ENCODE measurements around the gene CEP112.

CEP112 gene

GRCh38 chr17:65851965-65852736, 339.8 kb downstream of the CEP112 start:
- no peak for TF ChIP-seq ZNF565 (CRISPR knock-in tag; conservative IDR thresholded peaks at IDR 0.05; ENCODE audit: low read depth)
- TF ChIP-seq ZFP3 (CRISPR knock-in tag; IDR thresholded peaks at IDR 0.05) = no peak
- TF ChIP-seq ZNF8 (CRISPR knock-in tag; IDR thresholded peaks at IDR 0.05) = no peak
- TF ChIP-seq POU6F1 (CRISPR knock-in tag; IDR thresholded peaks at IDR 0.05; ENCODE audit: borderline replicate concordance, low read depth) = no peak
- no peak for TF ChIP-seq ESRRG (CRISPR knock-in tag; IDR thresholded peaks at IDR 0.05)
- no peak for ATAC-seq

- TF ChIP-seq ISL1 (CRISPR knock-in tag; IDR thresholded peaks at IDR 0.05) (no peak), CSRNP3 (CRISPR knock-in tag; IDR thresholded peaks at IDR 0.05) (no peak), ARNTL (CRISPR knock-in tag; IDR thresholded peaks at IDR 0.05; ENCODE audit: borderline replicate concordance, low read depth) (no peak), ESRRG (CRISPR knock-in tag; IDR thresholded peaks at IDR 0.05) (no peak), TOX (CRISPR knock-in tag; IDR thresholded peaks at IDR 0.05; ENCODE audit: borderline replicate concordance) (no peak), TSHZ2 (CRISPR knock-in tag; IDR thresholded peaks at IDR 0.05) (no peak), GLIS3 (CRISPR knock-in tag; IDR thresholded peaks at IDR 0.05) (no peak), SNAI2 (CRISPR knock-in tag; IDR thresholded peaks at IDR 0.05) (no peak), TCF4 (CRISPR knock-in tag; IDR thresholded peaks at IDR 0.05; ENCODE audit: borderline replicate concordance) (no peak), PATZ1 (CRISPR knock-in tag; IDR thresholded peaks at IDR 0.05; ENCODE audit: borderline replicate concordance) (no peak), ZFP30 (CRISPR knock-in tag; IDR thresholded peaks at IDR 0.05) (no peak), ZNF565 (CRISPR knock-in tag; conservative IDR thresholded peaks at IDR 0.05; ENCODE audit: low read depth) (no peak), RARB (CRISPR knock-in tag; IDR thresholded peaks at IDR 0.05) (no peak), BACH2 (CRISPR knock-in tag; IDR thresholded peaks at IDR 0.05; ENCODE audit: borderline replicate concordance) (no peak)
- no peak for ATAC-seq
Measured at GRCh38 chr17:65850486-65850885, 341.4 kb downstream of the CEP112 start.

GRCh38 chr17:65848751-65849150, 343.2 kb downstream of the CEP112 start:
- TF ChIP-seq CSDC2 (CRISPR knock-in tag; IDR thresholded peaks at IDR 0.05) (no peak), TOX (CRISPR knock-in tag; IDR thresholded peaks at IDR 0.05; ENCODE audit: borderline replicate concordance) (no peak), ESRRG (CRISPR knock-in tag; IDR thresholded peaks at IDR 0.05) (no peak), TSHZ2 (CRISPR knock-in tag; IDR thresholded peaks at IDR 0.05) (no peak), SNAI2 (CRISPR knock-in tag; IDR thresholded peaks at IDR 0.05) (no peak)
- no peak for ATAC-seq
